ENCODE results near the gene AHSG. TPM values are rescaled to one million over a fixed set of nuclear protein-coding genes. Genes with fewer than 3 reads are reported as not detected.

AHSG gene
- total and polyA plus RNA-seq, 10 of the 15 experiments (the other 5 are each of a cell fraction or from before 2014, with no cell fraction given) = 0.06 to 0.90 (median 0.15) TPM; not detected in 7

- TF ChIP-seq, protein P1, sequence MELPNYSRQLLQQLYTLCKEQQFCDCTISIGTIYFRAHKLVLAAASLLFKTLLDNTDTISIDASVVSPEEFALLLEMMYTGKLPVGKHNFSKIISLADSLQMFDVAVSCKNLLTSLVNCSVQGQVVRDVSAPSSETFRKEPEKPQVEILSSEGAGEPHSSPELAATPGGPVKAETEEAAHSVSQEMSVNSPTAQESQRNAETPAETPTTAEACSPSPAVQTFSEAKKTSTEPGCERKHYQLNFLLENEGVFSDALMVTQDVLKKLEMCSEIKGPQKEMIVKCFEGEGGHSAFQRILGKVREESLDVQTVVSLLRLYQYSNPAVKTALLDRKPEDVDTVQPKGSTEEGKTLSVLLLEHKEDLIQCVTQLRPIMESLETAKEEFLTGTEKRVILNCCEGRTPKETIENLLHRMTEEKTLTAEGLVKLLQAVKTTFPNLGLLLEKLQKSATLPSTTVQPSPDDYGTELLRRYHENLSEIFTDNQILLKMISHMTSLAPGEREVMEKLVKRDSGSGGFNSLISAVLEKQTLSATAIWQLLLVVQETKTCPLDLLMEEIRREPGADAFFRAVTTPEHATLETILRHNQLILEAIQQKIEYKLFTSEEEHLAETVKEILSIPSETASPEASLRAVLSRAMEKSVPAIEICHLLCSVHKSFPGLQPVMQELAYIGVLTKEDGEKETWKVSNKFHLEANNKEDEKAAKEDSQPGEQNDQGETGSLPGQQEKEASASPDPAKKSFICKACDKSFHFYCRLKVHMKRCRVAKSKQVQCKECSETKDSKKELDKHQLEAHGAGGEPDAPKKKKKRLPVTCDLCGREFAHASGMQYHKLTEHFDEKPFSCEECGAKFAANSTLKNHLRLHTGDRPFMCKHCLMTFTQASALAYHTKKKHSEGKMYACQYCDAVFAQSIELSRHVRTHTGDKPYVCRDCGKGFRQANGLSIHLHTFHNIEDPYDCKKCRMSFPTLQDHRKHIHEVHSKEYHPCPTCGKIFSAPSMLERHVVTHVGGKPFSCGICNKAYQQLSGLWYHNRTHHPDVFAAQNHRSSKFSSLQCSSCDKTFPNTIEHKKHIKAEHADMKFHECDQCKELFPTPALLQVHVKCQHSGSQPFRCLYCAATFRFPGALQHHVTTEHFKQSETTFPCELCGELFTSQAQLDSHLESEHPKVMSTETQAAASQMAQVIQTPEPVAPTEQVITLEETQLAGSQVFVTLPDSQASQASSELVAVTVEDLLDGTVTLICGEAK (IDR thresholded peaks at IDR 0.05; ENCODE audit: borderline replicate concordance) = no peak
- TF ChIP-seq HDGF (IDR thresholded peaks at IDR 0.05) = no peak
- TF ChIP-seq ETV6 (conservative IDR thresholded peaks at IDR 0.05 in 1 of 2, IDR thresholded peaks at IDR 0.05 in 1 of 2; ENCODE audit: borderline replicate concordance in 1 of 2, low read depth in 1 of 2) = no peak
- no peak for TF ChIP-seq CREM (IDR thresholded peaks at IDR 0.05; ENCODE audit: low read depth)
- no peak for TF ChIP-seq SUZ12 (IDR thresholded peaks at IDR 0.05; ENCODE audit: unreplicated experiment)
- no peak for TF ChIP-seq STAT1 (conservative IDR thresholded peaks at IDR 0.05)
- TF ChIP-seq, protein P2, sequence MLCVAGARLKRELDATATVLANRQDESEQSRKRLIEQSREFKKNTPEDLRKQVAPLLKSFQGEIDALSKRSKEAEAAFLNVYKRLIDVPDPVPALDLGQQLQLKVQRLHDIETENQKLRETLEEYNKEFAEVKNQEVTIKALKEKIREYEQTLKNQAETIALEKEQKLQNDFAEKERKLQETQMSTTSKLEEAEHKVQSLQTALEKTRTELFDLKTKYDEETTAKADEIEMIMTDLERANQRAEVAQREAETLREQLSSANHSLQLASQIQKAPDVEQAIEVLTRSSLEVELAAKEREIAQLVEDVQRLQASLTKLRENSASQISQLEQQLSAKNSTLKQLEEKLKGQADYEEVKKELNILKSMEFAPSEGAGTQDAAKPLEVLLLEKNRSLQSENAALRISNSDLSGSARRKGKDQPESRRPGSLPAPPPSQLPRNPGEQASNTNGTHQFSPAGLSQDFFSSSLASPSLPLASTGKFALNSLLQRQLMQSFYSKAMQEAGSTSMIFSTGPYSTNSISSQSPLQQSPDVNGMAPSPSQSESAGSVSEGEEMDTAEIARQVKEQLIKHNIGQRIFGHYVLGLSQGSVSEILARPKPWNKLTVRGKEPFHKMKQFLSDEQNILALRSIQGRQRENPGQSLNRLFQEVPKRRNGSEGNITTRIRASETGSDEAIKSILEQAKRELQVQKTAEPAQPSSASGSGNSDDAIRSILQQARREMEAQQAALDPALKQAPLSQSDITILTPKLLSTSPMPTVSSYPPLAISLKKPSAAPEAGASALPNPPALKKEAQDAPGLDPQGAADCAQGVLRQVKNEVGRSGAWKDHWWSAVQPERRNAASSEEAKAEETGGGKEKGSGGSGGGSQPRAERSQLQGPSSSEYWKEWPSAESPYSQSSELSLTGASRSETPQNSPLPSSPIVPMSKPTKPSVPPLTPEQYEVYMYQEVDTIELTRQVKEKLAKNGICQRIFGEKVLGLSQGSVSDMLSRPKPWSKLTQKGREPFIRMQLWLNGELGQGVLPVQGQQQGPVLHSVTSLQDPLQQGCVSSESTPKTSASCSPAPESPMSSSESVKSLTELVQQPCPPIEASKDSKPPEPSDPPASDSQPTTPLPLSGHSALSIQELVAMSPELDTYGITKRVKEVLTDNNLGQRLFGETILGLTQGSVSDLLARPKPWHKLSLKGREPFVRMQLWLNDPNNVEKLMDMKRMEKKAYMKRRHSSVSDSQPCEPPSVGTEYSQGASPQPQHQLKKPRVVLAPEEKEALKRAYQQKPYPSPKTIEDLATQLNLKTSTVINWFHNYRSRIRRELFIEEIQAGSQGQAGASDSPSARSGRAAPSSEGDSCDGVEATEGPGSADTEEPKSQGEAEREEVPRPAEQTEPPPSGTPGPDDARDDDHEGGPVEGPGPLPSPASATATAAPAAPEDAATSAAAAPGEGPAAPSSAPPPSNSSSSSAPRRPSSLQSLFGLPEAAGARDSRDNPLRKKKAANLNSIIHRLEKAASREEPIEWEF (IDR thresholded peaks at IDR 0.05; ENCODE audit: insufficient replicate concordance, low read depth, low read length) = no peak
- no peak for TF ChIP-seq GATAD2B (conservative IDR thresholded peaks at IDR 0.05; ENCODE audit: low read depth)
- TF ChIP-seq SRF (IDR thresholded peaks at IDR 0.05; ENCODE audit: low read depth in 2 of 2, low read length in 2 of 2) = no peak
Measured at GRCh38 chr3:186644683-186645082, 31.8 kb downstream of the AHSG start (continued).
